UCSD-AML1 (cell line): ENCODE results near the gene MLX.
A peak's percentile ranks its signal among the peaks of the same experiment; 100 is the strongest.
"Not testable (repeated sequence)": the region's sequence is repeated elsewhere in the genome, so short reads cannot be mapped to it uniquely, and the experiment has no call there.

Experiments
- DNase-seq: peaks from one replicate; lab custom pipeline; 2025; ENCODE audit not compliant: unreplicated experiment; lab: John Stamatoyannopoulos, UW

The MLX gene

DNA sequence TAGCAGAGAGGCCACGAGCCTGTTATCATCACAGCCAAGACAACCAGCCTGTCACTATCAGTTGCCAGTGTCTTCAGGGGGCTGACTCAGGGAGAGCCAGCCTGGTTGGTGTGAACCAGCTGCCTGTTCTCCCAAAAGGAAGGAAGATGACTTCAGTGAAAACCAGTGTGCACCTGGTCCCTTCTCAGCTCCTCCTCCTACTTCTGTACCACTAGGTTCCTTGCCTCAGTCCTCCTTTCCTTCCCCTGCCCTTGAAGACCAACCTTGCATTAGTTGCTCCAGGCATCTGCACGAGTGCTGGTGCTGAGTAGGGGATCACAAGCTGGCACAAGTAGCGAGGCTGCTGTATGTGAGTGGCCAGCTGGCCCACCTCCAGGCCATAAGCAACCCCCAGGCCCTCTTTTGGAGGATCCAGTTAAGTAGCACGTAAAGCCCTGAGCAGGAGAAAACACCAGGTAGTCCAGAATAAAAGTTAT is 51.1 kb downstream of the MLX start:
- no peak for DNase-seq

DNA sequence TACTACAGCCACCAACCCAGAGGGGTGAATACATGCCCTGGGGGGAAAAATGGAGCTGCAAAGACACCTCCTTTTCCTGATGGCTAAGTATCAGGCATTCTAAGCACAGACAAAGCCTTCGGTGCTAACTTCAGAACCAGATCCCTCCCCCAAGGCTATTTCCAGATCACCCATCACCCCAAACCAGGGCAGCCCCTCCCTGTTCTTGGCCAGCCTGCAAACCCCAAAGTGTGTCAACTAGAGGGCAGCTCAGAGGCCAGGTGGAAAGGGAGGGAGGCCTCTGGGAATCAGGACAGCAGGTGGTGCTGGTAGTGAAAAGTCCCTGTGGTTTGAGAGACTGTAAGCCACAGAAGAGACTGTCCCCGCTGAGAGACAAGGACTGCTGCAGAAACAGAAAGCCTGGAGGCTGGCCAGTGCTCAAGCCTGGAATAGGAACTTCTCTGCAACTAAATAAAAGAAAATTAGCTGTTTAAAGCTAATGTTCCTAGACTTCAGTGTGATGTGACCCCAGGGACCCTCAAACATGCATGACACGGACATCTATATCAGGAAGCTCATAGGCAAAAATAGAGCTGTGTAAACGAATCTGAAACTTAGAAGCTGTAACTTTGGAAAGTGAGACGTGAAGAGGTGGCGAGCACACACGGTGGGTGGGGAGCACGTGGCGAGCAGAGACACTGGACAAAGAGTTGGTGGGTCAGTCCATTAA is 51.7 kb downstream of the MLX start:
- DNase-seq = peak; percentile 25

DNA sequence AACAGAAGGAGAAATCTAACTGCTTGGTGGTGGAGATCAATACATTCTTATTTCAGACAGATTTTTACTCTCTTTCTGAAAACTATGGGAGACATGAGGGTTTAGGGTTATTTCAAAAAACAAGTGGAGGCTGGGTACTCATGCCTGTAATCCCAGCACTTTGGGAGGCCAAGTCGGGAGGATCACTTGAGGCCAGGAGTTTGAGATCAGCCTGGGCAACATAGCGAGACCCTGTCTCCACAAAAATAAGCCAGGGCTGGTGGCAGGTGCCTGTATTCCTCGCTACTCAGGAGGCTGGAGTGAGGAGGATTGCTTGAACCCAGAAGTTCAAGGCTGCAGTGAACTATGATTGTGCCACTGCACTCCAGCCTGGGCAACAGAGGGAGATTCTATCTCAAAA is 55.1 kb downstream of the MLX start:
- DNase-seq = not testable (repeated sequence)
